B cell (primary cell): Measurements from ENCODE around the gene CELF2. TPM values are rescaled to one million over a fixed set of nuclear protein-coding genes. Genes with fewer than 3 reads are reported as not detected.

Experiments
- ATAC-seq: fragments of 200-7000 bp; cut with Tn5 transposase; one replicate; pipeline ENCODE4 v1.10.0; 2021; ENCODE audit warnings: low read depth, mild to moderate bottlenecking, moderate number of reproducible peaks, moderate library complexity
- CTCF ChIA-PET: fragments of 350-600 bp; sonication (Branson Sonifier 250); formaldehyde crosslinking; loops from one replicate; lab custom pipeline; 2021; ENCODE audit warnings: antibody characterized with exemption, inconsistent platforms; lab: Charles Lee
- POLR2A ChIA-PET: fragments of 350-600 bp; sonication (Branson Sonifier 250); formaldehyde crosslinking; loops from one replicate; lab custom pipeline; 2021; ENCODE audit warnings: antibody characterized with exemption; lab: Charles Lee
- DNase-seq: peaks from one replicate; pipeline ENCODE4 v3.0.0; 2013
- H2AFZ ChIP-seq: 2 replicates; pipeline ENCODE4 v1.6.1; 2012; ENCODE audit warnings: mild to moderate bottlenecking, low read depth, low read length; ENCODE audit not compliant: insufficient read depth, poor library complexity, severe bottlenecking
- H3K27ac ChIP-seq, 2 donors: 1 replicate in 1 of 2; 2 replicates in 1 of 2; pipeline ENCODE4 v1.5.1; 2012 to 2013; ENCODE audit warnings: low read length in 2 of 2, mild to moderate bottlenecking in 2 of 2, moderate library complexity in 1 of 2
- H3K27me3 ChIP-seq, 4 experiments: fragments of 200-600 bp in 1 of 4; sonication (generic) in 1 of 4; replicated peaks in 1 of 4; 1 replicate in 2 of 4; 2 replicates in 2 of 4; pipeline versions ENCODE4 v1.6.1 to v1.7.0; 2013 to 2016; ENCODE audit warnings: low read length in 3 of 4, mild to moderate bottlenecking in 2 of 4, mixed read lengths in 1 of 4, moderate library complexity in 1 of 4; ENCODE audit not compliant: insufficient read depth in 4 of 4, control insufficient read depth in 3 of 4; ENCODE audit errors: control extremely low read depth in 1 of 4
- H3K36me3 ChIP-seq, 2 experiments: replicated peaks in 1 of 2; 1 replicate in 1 of 2; 2 replicates in 1 of 2; pipeline versions ENCODE4 v1.6.1 to v1.7.1; 2013; ENCODE audit warnings: low read length in 1 of 2; ENCODE audit not compliant: insufficient read depth in 2 of 2, control insufficient read depth in 1 of 2; ENCODE audit errors: control extremely low read depth in 1 of 2, extremely low read depth in 1 of 2
- H3K4me1 ChIP-seq, 2 donors: fragments of 200-600 bp in 1 of 2; sonication (generic) in 1 of 2; 1 replicate in 1 of 2; 2 replicates in 1 of 2; pipeline versions ENCODE4 v1.5.1 to v1.6.1; 2013 to 2017; ENCODE audit warnings: low read length in 2 of 2; ENCODE audit not compliant: control insufficient read depth in 2 of 2, insufficient read depth in 2 of 2
- H3K4me2 ChIP-seq: replicated peaks from 2 replicates; pipeline ENCODE3; 2012; ENCODE audit warnings: mild to moderate bottlenecking, low read depth, low read length; ENCODE audit not compliant: poor library complexity, severe bottlenecking
- H3K4me3 ChIP-seq, 5 experiments: fragments of 200-600 bp in 1 of 5; sonication (generic) in 1 of 5; 1 replicate in 3 of 5; 2 replicates in 2 of 5; pipeline versions ENCODE4 v1.5.1 to v1.7.0; 2011 to 2016; ENCODE audit warnings: low read length in 4 of 5, mild to moderate bottlenecking in 4 of 5, low read depth in 2 of 5, control low read depth in 1 of 5, moderate library complexity in 1 of 5; ENCODE audit not compliant: insufficient read depth in 1 of 5; ENCODE audit errors: control extremely low read depth in 1 of 5, extremely low read depth in 1 of 5
- H3K79me2 ChIP-seq: fragments of 200-600 bp; sonication (generic); one replicate; pipeline ENCODE4 v1.6.0; 2016; ENCODE audit warnings: low read length; ENCODE audit not compliant: control insufficient read depth, insufficient read depth
- H3K9ac ChIP-seq: fragments of 200-600 bp; sonication (generic); 2 replicates; pipeline ENCODE4 v1.6.1; 2017; ENCODE audit warnings: mild to moderate bottlenecking, low read length, moderate library complexity
- H3K9me3 ChIP-seq, 3 donors: one replicate each; pipeline versions ENCODE4 v1.6.1 to v1.7.1; 2013; ENCODE audit warnings: low read length in 2 of 3; ENCODE audit not compliant: control insufficient read depth in 2 of 3, insufficient read depth in 1 of 3; ENCODE audit errors: control extremely low read depth in 1 of 3
- H4K20me1 ChIP-seq: 2 replicates; pipeline ENCODE4 v1.6.0; 2012; ENCODE audit warnings: mild to moderate bottlenecking, low read length; ENCODE audit not compliant: insufficient read depth, control insufficient read depth, poor library complexity, severe bottlenecking
- H3K27ac Mint-ChIP-seq: one replicate; pipeline ENCODE4 v1.8.0; 2021; ENCODE audit warnings: mixed read lengths
- H3K27me3 Mint-ChIP-seq: one replicate; pipeline ENCODE4 v1.8.0; 2021; ENCODE audit warnings: mixed read lengths
- H3K4me1 Mint-ChIP-seq: one replicate; pipeline ENCODE4 v1.8.0; 2021; ENCODE audit warnings: mixed read lengths
- H3K4me3 Mint-ChIP-seq: one replicate; pipeline ENCODE4 v1.8.0; 2021; ENCODE audit warnings: mixed read lengths
- H3K9me3 Mint-ChIP-seq: one replicate; pipeline ENCODE4 v1.8.0; 2022; ENCODE audit warnings: mixed read lengths; ENCODE audit not compliant: insufficient read depth
- CTCF ChIP-seq: fragments of 200-600 bp; IDR thresholded peaks from one replicate; pipeline ENCODE4 v1.8.0; 2022; ENCODE audit warnings: antibody characterized with exemption, mild to moderate bottlenecking
- EZH2 ChIP-seq: IDR thresholded peaks from 2 replicates; pipeline ENCODE4 v1.6.1; 2012; ENCODE audit warnings: borderline replicate concordance, low read depth, mild to moderate bottlenecking, moderate library complexity, low read length; ENCODE audit not compliant: insufficient read depth, poor library complexity, severe bottlenecking
- WGBS: methylation state at CpG from one replicate; pipeline ENCODE4 v1.1.5; 2013; ENCODE audit warnings: missing lambda C conversion rate; ENCODE audit not compliant: insufficient coverage; 5-methylcytosine and 5-hydroxymethylcytosine counted together
- intact Hi-C: fragments of 100-400 bp; cut with micrococcal nuclease; formaldehyde crosslinking; loops from one replicate; pipeline ENCODE4 v1.10.0; 2022
- polyA plus RNA-seq: library from polyadenylated mRNA; depleted of rRNA; stranded (reverse); fragments of >200 nt; gene quantifications from 2 replicates; pipeline ENCODE4 v1.2.3, GENCODE V29; 2012
- total RNA-seq, 2 donors: library from RNA; stranded (reverse); fragments of 120-200 nt in 1 of 2; gene quantifications; 1 replicate in 1 of 2; 2 replicates in 1 of 2; pipeline versions ENCODE4 v1.2.3 to v1.2.4, GENCODE V29; 2013 to 2022

Gene CELF2
- total and polyA plus RNA-seq, 2 donors (not counting 1 experiment from before 2014, with no cell fraction given), result 59.5 to 112 TPM

GRCh38 chr10:11214407-11214806 is 196.7 kb downstream of the CELF2 start:
- Mint-ChIP-seq H3K4me1 (peaks cover 63% of the 10 kb centered on the region), H3K9me3 (no peaks in the 10 kb centered on the region), H3K27me3 (no peaks in the 10 kb centered on the region), H3K4me3 (no peak overlapping the region), H3K27ac (peak overlapping the region; percentile 56)
- no peak for DNase-seq
- CTCF ChIA-PET, result interaction anchor here (1.0 to 1.6 kb wide), 5 partner anchors 11 to 65 kb away, joined by 3 to 4 read pairs (median 3); no protein-coding TSS in a partner anchor
- TF ChIP-seq CTCF (no peak), EZH2 (no peak)
- Histone ChIP-seq H3K79me2 (peaks cover 100% of the 10 kb centered on the region), H3K4me2 (no peak overlapping the region), H4K20me1 (peaks cover 99% of the 10 kb centered on the region), H3K36me3 (peaks cover under 1 to 71% of the 10 kb centered on the region in 2 experiments), H3K27me3 (no peaks in the 10 kb centered on the region), H3K9me3 (no peaks in the 10 kb centered on the region), H3K27ac (peak overlapping the region in 1 of 2 donors; percentile 42), H3K4me1 (peaks cover 40% of the 10 kb centered on the region in 2 donors), H2AFZ (no peak overlapping the region), H3K9ac (no peak overlapping the region), H3K4me3 (no peak overlapping the region)
- ATAC-seq, result no peak
- POLR2A ChIA-PET, result interaction anchor here (1.1 kb wide), 1 partner anchor 28 kb away, joined by 3 read pairs; no protein-coding TSS in a partner anchor
- 96% methylated on average over 10 of the region's 10 CpGs for WGBS
- intact Hi-C loops, result no loop called here

- WGBS, result 100% methylated on average over 1 of the region's 4 CpGs
- Histone ChIP-seq H3K27me3 (no peaks in the 10 kb centered on the region), H3K4me1 (peaks cover 29 to 30% of the 10 kb centered on the region in 2 donors), H3K9ac (no peak overlapping the region), H4K20me1 (peaks cover 98% of the 10 kb centered on the region), H3K9me3 (no peaks in the 10 kb centered on the region), H3K36me3 (peaks cover 5 to 82% of the 10 kb centered on the region in 2 experiments), H3K27ac (peak overlapping the region in 1 of 2 donors; percentile 44), H2AFZ (no peak overlapping the region), H3K4me2 (no peak overlapping the region), H3K4me3 (no peak overlapping the region), H3K79me2 (peaks cover 100% of the 10 kb centered on the region)
- H3K27ac Mint-ChIP-seq, result peak overlapping the region; percentile 39
- no peaks in the 10 kb centered on the region for H3K9me3 Mint-ChIP-seq
- TF ChIP-seq CTCF (no peak), EZH2 (no peak)
- H3K27me3 Mint-ChIP-seq, result no peaks in the 10 kb centered on the region
- peaks cover 57% of the 10 kb centered on the region for H3K4me1 Mint-ChIP-seq
- ChIA-PET POLR2A (interaction anchor here (0.6 to 1.1 kb wide), 3 partner anchors 27 to 41 kb away, joined by 3 read pairs; no protein-coding TSS in a partner anchor), CTCF (no interaction called here)
- H3K4me3 Mint-ChIP-seq, result no peak overlapping the region
- intact Hi-C loops, result no loop called here
- ATAC-seq, result no peak
- DNase-seq, result no peak
These were observed 197.8 kb downstream of the CELF2 start for GRCh38 chr10:11215471-11215870.
